ENCODE measurements around the gene MYH16.
"Not testable (repeated sequence)": the region's sequence is repeated elsewhere in the genome, so short reads cannot be mapped to it uniquely, and the experiment has no call there.

DNA sequence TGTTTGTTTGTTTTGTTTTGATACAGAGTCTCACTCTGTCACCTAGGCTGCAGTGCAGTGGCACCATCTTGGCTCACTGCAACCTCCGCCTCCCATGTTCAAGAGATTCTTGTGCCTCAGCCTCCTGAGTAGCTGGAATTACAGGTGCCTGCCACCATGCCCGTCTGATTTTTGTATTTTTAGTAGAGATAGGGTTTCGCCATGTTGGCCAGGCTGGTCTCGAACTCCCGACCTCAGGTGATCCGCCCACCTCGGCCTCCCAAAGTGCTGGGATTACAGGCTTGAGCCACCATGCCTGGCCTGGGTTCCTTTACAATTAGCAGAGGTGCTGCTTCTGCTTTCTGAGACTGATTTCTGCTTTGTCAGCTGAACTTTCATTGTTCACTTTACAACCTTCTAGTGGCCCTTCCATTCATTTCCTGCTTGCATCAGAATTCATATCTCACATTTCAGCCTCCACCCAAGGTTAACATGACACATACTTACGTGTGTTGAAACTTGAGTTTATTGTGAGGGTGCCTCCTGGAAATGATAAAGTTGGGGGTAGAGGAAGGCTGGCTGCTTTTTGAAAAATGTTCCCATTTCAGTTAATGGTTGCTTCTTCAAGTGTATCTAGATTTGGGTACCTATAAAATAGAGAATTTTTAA, 57.8 kb downstream of the MYH16 start:
- TF ChIP-seq, protein P1, sequence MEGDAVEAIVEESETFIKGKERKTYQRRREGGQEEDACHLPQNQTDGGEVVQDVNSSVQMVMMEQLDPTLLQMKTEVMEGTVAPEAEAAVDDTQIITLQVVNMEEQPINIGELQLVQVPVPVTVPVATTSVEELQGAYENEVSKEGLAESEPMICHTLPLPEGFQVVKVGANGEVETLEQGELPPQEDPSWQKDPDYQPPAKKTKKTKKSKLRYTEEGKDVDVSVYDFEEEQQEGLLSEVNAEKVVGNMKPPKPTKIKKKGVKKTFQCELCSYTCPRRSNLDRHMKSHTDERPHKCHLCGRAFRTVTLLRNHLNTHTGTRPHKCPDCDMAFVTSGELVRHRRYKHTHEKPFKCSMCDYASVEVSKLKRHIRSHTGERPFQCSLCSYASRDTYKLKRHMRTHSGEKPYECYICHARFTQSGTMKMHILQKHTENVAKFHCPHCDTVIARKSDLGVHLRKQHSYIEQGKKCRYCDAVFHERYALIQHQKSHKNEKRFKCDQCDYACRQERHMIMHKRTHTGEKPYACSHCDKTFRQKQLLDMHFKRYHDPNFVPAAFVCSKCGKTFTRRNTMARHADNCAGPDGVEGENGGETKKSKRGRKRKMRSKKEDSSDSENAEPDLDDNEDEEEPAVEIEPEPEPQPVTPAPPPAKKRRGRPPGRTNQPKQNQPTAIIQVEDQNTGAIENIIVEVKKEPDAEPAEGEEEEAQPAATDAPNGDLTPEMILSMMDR (IDR thresholded peaks at IDR 0.05): not testable (repeated sequence)
- peak in 1 of 2 donors; percentile 8 for TF ChIP-seq POLR2A (IDR thresholded peaks at IDR 0.05)

Data from adrenal gland (tissue), 5 donors.